HG02642 (cell line): ENCODE measurements around the gene KIF2C.
"Not testable (repeated sequence)": the region's sequence is repeated elsewhere in the genome, so short reads cannot be mapped to it uniquely, and the experiment has no call there.

Experiments used
- ATAC-seq: cut with Tn5 transposase; IDR thresholded peaks from one replicate; pipeline ENCODE4 v1.9.1; 2021; ENCODE audit warnings: mild to moderate bottlenecking; ENCODE audit not compliant: unreplicated experiment, poor library complexity

The KIF2C gene

DNA sequence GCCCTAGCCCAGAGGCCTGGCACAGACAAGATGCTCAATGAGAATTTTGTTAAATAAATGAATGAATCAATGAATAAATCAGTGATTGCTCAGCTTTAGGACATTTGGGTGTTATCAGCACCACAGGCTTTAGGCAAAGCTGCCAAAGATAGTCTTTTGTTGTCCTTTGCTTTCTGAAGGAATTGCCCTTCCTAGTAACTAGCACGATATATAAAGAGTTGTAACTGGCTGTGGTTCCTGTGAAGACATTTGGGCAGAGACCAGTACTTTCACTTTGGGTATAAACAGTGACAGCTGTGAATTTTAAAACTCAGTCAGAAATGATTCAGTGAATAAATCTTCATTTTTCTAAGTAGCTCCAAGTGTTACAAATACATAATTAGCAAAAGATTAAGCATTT, 22.0 kb upstream of the KIF2C start:
- ATAC-seq = no peak

DNA sequence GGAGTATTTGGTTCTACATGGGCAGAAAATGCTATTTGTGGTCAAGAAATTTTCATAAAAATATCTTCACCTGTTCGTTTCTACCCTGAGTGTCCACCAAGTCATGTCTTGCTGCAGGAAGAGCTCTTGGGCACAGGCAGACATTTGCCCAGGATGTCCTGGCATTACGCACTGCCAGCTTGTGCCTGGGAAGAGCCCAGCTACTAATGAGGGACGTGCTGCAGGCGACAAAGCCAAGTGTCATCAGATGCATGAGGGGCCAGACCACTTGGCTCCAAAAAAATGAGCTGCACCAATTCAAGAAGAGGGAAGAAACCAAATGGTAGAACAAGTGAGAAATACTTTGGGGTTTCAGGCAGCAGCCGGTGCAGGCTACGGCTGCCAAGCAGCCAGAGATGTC, 21.5 kb upstream of the KIF2C start:
- ATAC-seq = no peak

DNA sequence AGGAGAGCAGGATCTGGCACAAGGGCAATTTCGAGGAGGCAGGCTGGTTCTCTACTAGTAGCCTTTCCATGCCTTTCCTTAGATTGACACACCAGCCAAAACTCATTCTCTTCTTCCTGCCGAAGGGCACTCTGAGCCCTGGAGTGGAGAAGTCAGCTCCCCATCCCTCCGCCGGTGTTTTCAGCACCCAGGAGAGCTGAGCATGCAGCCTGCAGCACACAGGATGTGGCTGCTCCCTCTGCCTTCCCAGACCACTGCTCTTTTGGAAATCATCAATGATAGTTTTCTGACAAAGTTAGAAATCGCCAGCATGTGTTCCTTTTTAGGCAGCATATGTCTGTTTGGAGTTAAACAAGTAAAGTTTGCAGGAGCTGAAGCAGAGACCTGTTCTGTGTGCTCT, 20.3 kb upstream of the KIF2C start:
- ATAC-seq = no peak

DNA sequence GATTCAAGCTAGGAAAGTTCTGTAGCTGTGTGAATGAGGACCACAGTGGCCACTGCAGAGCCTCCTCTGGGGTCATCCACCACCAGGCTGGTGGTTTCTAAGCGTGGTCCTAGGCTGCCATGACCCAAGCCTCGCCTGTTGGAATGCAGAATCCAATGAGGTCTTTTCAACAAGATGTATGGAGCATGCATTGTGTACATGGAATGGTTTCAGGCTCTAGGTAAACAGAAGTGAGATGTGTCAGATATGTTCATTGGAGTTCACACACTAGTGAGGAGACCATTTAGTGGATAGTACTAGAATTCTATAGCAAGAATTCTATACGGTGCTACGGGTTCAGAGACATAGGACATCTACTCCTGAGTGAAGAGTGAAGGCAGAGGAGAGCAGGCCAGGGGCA, 19.4 kb upstream of the KIF2C start:
- ATAC-seq = no peak

DNA sequence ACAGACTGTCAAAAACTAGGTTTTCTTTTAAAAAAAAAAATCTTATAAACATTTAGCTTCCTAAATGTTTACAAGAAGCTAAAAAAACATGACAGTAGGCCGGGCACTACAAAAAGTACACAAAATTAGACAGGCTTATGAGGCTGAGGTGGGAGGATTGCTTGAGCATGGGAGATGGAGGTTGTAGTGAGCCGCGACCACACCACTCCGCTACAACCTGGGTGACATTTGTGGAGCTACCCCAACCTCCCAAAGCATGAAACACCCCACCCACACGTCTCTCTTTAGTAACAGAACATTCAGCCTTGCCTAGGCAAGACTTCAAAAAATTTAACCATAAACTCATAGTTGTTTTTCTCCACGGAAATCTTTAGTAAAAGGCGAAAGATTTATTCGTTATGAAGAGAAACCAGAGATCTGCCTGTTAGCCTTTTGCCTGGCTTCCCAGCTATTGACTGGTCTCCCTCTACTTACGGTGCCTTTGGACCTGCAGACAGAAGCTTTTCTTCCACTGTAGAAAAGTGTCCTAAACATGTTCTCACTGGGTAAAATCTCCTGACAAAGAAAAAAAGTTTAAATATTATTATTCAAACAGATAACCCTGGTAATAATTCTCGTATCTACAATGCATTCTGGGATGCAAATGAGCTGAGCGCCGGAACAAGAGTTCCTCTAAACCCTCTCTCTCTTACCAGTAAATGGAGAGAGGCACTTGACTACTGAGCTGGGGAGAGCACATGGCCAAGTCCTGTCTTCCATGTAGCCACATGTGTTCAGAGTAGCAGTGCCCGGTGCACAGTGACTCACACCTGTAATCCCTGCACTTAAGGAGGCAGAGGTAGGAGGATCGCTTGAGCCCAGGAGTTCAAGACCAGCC, 17.9 kb upstream of the KIF2C start:
- peak; percentile 68 for ATAC-seq

DNA sequence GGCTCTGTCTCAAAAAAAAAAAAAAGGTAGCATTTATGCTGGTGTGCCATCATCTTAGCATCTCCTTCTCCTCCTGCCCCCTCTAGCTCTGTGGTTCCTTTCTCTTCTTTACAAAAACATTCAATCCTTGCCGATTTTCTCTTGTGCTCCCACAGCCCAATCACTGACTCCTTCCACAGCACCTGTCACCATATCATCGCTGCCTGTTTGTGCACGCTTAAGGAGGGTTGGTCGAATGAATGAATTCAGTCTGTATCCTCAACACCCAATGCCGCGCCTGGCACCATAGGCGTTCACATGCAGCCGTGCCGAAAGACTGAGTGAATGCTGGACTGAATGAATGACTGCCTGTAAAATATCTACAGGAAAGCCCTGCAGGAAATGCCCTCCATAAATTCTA, 16.6 kb upstream of the KIF2C start:
- ATAC-seq = no peak

DNA sequence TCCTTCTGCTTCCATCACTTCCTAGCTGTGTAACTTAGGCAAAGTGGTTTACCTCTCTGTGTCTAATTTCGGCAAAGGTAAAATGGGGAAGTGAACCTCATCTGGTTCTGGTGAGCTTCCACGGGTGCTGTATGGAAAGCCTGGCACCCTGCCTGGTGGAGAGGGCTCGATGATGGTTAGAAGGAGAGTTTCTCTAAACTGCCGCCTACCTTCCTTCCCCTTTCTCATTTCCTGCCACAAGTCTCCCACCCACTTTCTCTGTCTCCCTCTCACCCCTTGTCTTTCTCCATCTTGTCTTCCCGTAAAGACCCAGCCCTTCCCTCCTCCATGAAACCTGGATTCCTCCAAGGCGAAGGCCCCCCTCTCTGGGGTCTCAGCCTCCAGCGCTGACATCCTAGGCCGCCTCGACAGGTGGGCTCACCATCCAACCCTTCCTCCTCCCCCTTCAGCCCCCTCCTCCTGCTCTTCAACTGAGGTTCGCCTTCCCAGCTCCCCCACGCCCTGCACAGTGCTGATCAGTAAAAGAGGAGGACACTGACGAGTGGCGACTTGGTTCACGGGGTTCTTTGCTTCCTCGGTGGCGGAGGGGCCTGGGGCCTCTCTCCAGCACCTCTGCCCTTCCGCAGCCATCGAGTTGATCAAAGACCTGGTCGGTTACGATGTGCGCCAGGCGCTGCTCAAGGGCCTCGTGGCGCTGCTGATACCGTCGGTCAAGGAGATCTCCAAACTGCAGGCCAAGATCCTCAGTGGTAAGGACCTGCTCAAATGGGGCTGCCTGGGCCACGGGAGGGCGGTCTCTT, 15.9 kb upstream of the KIF2C start:
- ATAC-seq = no peak

DNA sequence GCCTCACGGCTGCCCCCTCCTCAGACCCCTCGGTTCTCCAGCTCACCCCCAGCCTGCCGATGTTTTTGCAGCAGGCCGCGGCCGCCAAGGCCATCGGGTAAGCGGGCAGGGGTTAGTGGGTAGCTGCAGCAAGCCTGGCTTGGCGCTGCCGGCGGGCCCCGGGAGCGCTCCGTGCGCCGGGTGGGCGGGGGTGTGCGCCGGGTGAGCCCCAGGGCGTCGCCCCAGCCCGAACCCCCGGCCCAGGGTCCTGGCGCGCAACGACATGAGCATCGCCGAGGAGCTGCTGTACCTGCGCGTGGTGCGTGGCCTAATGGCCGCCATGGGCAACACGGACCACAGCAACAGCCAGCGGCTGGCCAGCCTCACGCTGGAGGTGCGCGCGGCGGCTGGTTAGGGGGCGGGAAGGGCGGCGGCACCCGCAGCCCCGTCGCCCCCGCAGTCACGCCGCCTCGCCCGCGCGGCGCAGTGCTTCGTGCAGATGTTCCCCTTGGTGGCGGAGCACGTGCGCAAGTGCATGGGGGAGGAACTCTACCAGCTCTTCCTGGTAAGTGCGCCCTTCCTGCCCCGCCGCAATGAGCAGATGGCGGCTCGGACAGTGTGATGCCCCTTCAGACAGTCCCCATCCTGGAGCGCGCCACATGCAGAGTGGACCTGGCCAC, 15.2 kb upstream of the KIF2C start:
- no peak for ATAC-seq

DNA sequence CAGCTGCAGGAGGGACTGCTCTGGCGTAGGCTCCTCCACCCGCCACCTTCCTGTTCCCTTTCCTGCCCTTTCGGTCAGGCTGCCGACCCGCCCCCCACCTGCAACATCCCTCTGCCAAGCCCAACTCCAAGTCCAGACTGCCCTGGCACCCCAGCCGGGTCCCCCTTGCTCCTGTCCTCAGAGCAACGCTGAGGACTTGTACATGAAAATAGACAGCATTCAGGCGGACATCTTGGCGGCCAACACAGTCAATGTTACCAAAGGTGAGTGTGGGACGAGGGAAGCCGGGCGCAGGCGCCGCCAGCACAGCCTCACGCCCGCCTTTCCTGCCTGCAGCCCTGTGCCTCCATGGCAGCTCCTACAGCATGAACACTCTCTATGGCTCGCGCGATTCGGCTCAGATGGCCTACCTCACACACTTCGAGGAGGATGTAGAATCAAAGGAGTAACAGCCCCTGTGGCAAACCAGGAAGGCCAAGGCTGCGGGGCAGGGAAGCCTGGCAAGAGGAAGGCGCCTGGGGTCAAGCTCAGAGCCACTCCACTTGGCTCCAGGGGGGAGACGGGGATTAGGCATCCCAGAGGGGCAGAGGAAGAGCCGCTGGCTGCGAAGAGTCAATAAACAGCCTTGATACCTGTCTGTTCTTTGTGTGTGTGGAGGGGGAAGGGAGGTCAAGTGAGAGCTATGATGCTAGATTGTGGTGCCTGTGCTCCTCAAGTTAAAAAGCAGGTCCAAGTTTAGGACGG, 14.5 kb upstream of the KIF2C start:
- ATAC-seq = no peak

DNA sequence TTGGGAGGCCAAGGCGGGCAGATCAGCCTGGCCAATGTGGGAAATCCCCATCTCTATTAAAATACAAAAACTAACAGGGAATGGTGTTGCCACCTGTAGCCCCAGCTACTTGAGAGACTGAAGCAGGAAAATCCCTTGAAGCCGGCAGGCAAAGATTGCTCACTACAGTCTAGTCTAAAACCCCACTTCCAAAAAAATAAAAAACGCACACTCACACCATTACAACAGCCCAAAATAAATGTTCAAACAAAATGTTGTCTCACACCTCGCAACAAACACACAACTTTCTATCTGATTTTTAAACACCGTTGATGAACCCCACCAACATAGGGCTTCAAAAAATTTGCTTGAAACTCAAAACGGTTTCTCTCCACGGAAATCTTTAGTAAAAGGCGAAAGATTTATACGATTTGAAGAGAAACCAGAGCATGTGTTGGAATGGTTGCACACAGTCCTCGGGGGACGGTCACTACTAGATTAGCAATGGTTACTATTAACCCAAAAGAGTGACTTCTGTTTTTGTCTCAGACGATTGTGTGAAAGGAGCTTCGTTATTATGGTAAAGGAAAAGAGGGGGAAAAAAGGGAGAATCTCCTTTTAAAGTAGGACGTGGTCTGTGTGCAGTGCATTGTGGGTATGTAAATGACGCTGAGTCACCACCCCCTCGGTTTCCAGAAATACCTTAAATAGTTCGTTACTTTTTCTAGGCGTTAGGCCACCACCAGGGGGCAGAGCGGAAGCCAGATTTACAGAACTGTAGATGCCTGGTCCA, 8.7 kb upstream of the KIF2C start, which contains the start of gene RNU5D-1:
Gene RNU5D-1, minus strand, starts transcription at position 430 of the 772 bp plus-strand sequence.
- ATAC-seq = peak; percentile 59

DNA sequence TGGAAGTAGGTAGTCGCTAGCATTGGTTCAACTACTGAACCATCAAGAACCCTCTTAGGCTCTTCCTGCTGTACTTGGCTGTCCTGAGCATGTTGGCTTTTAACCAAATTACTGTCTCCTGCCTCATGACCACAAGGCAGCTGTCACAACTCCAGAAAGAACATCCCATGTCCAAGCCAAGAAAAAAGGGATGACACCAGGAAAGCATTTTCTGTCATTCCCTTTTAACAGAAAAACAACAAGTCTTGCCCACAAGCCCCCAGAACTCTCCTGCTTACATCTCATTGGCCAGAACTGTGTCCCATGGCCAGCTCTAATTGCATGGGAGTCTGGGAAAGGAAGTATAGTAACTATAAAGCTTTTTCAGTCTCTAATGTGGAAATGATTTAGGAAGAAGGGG, 6.3 kb upstream of the KIF2C start:
- no peak for ATAC-seq

DNA sequence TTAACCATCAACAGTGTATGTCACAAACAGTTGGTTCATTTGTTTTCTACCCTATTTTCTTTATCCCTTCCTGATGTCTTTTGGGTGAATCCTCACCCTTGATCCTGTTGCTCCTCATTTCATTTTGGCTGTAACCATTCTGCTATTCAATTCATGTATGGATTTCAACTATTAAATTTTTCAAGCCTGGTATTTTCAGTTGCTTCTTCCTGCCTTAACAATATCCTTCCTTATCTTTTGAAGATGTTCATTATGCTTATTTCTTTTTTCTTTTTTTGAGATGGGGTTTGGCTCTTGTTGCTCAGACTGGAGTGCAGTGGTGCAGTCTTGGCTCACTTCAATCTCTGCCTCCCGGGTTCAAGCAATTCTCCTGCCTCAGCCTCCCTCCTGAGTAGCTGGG, 5.9 kb upstream of the KIF2C start:
- ATAC-seq = no peak

DNA sequence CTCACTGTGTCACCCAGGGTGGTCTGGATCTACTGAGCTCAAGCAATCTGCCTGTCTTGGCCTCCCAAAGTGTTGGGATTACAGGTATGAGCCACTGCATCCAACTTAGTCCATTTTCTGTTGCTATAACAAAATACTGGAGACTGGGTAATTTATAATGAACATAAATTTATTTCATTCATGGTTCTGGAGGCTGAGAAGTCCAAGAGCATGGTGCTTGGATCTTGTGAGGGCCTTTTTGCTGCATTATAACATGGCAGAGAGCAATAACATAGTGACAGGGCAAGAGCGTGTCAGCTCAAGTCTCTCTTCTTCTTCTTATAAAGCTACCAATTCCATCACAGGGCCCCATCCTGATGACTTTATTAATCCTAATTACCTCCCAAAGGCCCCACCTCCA, 3.6 kb upstream of the KIF2C start:
- ATAC-seq = no peak

DNA sequence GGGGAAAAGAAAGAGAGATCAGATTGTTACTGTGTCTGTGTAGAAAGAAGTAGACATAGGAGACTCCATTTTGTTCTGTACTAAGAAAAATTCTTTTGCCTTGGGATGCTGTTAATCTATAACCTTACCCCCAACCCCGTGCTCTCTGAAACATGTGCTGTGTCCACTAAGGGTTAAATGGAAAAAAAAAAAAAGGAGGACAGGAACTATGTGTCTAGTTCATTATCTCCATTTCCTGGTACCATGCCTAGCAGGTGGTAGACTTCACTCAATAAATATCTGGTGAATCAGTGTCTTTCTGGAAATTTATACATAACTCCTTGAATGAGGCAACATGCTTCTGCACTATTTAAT, 707 bp upstream of the KIF2C start:
- not testable (repeated sequence) for ATAC-seq

DNA sequence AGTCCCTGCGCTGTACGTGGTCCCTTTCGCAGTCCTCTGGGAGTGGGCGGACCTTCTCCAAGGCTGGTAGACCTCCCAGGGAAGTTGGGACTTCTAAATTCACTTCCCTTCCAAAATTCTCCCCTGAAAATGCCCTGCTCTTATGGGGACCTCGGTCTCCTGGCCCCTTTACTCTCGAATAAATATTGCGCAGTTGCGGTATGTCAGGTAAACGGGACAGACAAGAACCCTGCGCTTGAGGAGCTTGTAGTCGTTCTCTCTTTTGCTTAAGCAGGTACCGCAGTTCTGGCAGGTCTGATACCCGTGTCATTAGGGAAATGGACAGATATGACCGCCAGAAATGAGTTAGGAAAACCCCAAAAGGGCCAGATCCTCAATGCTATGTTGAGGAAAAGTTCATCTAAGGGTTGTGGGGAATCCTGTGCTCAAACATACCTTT, 561 bp downstream of the KIF2C start:
- no peak for ATAC-seq

DNA sequence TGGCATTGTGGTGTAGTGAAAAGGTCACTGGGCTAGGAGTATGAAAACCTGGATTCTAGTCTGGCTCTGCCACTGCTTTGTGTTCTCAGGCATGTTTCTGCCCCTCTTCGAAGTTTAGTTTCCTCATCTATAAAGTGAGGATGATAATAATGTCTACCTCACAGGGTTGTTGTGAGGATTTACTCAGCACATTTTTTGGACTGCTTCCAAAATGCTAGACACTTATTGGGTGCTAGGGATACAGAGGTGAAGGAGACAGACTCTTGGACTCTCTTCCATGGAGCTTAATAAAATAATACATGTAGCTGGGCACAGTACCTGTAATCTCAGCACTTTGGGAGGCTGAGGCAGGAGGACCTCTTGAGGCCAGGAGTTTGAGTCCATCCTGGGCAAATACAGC, 3.6 kb downstream of the KIF2C start:
- no peak for ATAC-seq

DNA sequence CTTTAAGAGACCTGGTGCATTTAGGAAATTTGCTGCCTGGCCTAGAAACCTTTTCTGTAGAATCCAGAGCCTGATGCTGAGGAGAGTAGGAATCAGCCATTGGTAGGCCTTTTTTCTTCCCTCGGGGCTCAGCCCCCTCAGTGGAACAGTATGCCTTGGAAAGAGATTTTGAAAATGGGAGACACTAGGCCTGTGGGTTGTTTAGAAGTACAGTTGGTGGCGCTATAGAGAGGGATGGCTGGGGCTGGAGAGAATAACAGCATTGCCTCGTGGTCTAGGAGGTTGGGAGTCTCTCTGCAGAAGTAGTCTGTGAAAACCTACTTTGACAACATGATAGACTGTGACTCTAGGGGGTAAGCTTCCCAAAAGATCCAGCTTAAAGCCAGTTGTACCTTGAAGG, 8.2 kb downstream of the KIF2C start:
- ATAC-seq = no peak

DNA sequence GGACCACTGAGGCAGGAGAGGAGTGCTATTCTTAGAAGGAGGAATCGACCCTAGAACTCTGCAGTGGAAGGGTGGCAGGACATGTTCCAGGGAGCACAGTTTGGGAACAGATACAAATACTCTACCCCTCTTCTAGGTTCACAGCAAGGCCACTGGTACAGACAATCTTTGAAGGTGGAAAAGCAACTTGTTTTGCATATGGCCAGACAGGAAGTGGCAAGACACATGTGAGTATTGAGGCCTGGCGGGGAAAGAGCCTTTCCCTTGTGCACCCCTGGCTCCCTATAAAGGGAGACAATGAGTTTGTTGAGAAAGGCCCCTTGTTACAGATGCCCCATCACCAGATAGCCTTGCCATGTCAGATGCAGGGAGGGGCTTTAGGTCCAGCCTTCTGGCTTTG, 17.8 kb downstream of the KIF2C start:
- no peak for ATAC-seq

DNA sequence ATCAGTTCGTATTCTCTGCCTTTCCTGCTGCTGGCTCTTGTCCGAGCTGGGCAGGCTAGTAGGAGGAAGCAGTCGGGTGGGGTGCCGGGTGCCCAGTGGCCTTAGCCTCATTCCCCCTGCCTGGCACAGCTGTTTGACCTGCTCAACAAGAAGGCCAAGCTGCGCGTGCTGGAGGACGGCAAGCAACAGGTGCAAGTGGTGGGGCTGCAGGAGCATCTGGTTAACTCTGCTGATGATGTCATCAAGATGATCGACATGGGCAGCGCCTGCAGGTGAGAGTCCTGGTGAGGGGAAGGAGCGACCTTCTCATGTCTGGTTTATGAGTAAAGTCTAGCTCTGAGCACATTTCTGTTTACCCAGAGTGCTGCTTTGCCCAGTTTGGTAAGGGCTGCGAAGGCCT, 19.4 kb downstream of the KIF2C start:
- ATAC-seq = no peak

DNA sequence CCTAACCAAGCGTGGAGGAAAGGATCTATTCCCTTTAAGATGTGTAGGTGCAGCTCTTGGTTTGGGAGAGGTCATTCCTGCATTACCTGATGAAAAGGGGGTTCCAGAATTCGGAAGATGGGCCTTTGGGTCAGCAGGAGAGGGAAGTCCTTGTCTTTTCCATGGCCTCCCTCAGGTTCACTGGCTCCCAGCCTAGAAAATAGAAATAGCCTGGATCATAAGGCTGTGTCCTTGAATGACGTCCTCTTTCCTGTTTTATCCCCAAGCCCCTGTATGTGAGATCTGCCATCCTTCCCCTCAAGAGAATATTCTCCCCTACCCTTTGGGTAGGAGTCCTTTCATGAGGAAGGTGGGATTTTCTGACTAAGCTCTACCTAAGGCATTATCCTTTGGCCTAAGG, 21.2 kb downstream of the KIF2C start:
- no peak for ATAC-seq
